AG08396 (cell line): ENCODE measurements around the gene PTDSS2.
"Not testable (repeated sequence)": the region's sequence is repeated elsewhere in the genome, so short reads cannot be mapped to it uniquely, and the experiment has no call there.

Source experiments
- DNase-seq: peaks from one replicate; pipeline ENCODE4 v3.0.0; 2012; ENCODE audit warnings: low spot score, mixed read lengths

Gene PTDSS2

GRCh38 chr11:414318-414857 lies 35.7 kb upstream of the PTDSS2 start:
- DNase-seq, result no peak

- DNase-seq, result no peak
Measured at GRCh38 chr11:415640-416041, 34.4 kb upstream of the PTDSS2 start.

- DNase-seq, result no peak
Measured at GRCh38 chr11:416051-416756, 33.9 kb upstream of the PTDSS2 start.

GRCh38 chr11:416757-417621 lies 33.1 kb upstream of the PTDSS2 start:
- DNase-seq, result peak; percentile 65

GRCh38 chr11:417652-418342 lies 32.3 kb upstream of the PTDSS2 start:
- no peak for DNase-seq

GRCh38 chr11:418343-419247 lies 31.5 kb upstream of the PTDSS2 start:
- no peak for DNase-seq

- DNase-seq, result no peak
Measured at GRCh38 chr11:419248-420005, 30.7 kb upstream of the PTDSS2 start.

GRCh38 chr11:420054-420910 lies 29.8 kb upstream of the PTDSS2 start:
- DNase-seq, result no peak

- no peak for DNase-seq
Measured at GRCh38 chr11:420911-421321, 29.2 kb upstream of the PTDSS2 start.

- DNase-seq, result no peak
Measured at GRCh38 chr11:422249-422656, 27.8 kb upstream of the PTDSS2 start.

GRCh38 chr11:424232-424631 lies 25.8 kb upstream of the PTDSS2 start:
- no peak for DNase-seq

- DNase-seq, result not testable (repeated sequence)
Measured at GRCh38 chr11:424766-425165, 25.3 kb upstream of the PTDSS2 start.

- DNase-seq, result no peak
Measured at GRCh38 chr11:425301-425700, 24.8 kb upstream of the PTDSS2 start.

GRCh38 chr11:426851-427250 lies 23.2 kb upstream of the PTDSS2 start:
- no peak for DNase-seq

GRCh38 chr11:428295-428694 lies 21.8 kb upstream of the PTDSS2 start:
- no peak for DNase-seq

- DNase-seq, result no peak
Measured at GRCh38 chr11:429391-429790, 20.7 kb upstream of the PTDSS2 start.

GRCh38 chr11:429931-430456 lies 20.1 kb upstream of the PTDSS2 start:
- DNase-seq, result no peak

- no peak for DNase-seq
Measured at GRCh38 chr11:431921-432320, 18.2 kb upstream of the PTDSS2 start.

GRCh38 chr11:432501-433100 lies 17.5 kb upstream of the PTDSS2 start:
- no peak for DNase-seq
